GM12891 (cell line): Measurements from ENCODE around the gene NECAP2.

Experiments
- PAX5 ChIP-seq: IDR thresholded peaks from 2 replicates; pipeline ENCODE4 v1.6.1; 2011; ENCODE audit warnings: low read length, moderate library complexity, mild to moderate bottlenecking; ENCODE audit not compliant: insufficient read depth, severe bottlenecking
- POLR2A ChIP-seq: IDR thresholded peaks from 2 replicates; pipeline ENCODE4 v1.6.1; 2011; ENCODE audit warnings: low read depth, low read length, control low read depth
- POLR2AphosphoS5 ChIP-seq: IDR thresholded peaks from 2 replicates; pipeline ENCODE4 v1.6.1; 2011; ENCODE audit warnings: low read depth, low read length, control low read depth
- POU2F2 ChIP-seq: IDR thresholded peaks from 2 replicates; pipeline ENCODE4 v1.6.1; 2011; ENCODE audit warnings: low read depth, mild to moderate bottlenecking, control low read depth, low read length, moderate library complexity
- SPI1 ChIP-seq: IDR thresholded peaks from 2 replicates; pipeline ENCODE4 v1.6.1; 2011; ENCODE audit warnings: low read depth, low read length, control low read depth
- TAF1 ChIP-seq: IDR thresholded peaks from 2 replicates; pipeline ENCODE4 v1.6.1; 2011; ENCODE audit warnings: low read depth, low read length, control low read depth

- no peak for TF ChIP-seq POLR2A
- TF ChIP-seq TAF1: no peak
- no peak for TF ChIP-seq POLR2AphosphoS5
- TF ChIP-seq POU2F2: no peak
- TF ChIP-seq PAX5: no peak
- no peak for TF ChIP-seq SPI1
Observed at GRCh38 chr1:16503494-16503893, 63.0 kb downstream of the NECAP2 start.
